ENCODE results near the gene GLTP.

GLTP gene

GRCh38 chr12:109828754-109829511 is 51.4 kb downstream of the GLTP start:
- no peak for TF ChIP-seq EZH2phosphoT487 (IDR thresholded peaks at IDR 0.05; ENCODE audit: borderline replicate concordance, low read length)
- no peak for TF ChIP-seq CTCF (IDR thresholded peaks at IDR 0.05; ENCODE audit: low read depth, low read length, poor library complexity, severe bottlenecking)
- Histone ChIP-seq H3K4me3 (ENCODE audit: low read length) (no peak overlapping the region), H3K27me3 (ENCODE audit: control insufficient read depth, low read length) (peaks cover 9% of the 10 kb centered on the region), H3K9me2 (replicated peaks; ENCODE audit: control insufficient read depth, low read length) (no peaks in the 10 kb centered on the region), H3K4me2 (ENCODE audit: low read length) (no peak overlapping the region), H3K27ac (ENCODE audit: low read depth, low read length) (no peak overlapping the region), H3F3A (ENCODE audit: control insufficient read depth, insufficient read depth) (no peaks in the 10 kb centered on the region), H3K79me2 (ENCODE audit: control insufficient read depth, low read length) (no peaks in the 10 kb centered on the region), H3K4me1 (ENCODE audit: control insufficient read depth, low read length) (no peaks in the 10 kb centered on the region), H4K20me1 (ENCODE audit: control insufficient read depth, insufficient read depth, low read depth, low read length) (no peaks in the 10 kb centered on the region), H3K9me3 (ENCODE audit: control insufficient read depth, insufficient read depth, low read length) (no peaks in the 10 kb centered on the region), H3K36me3 (ENCODE audit: control insufficient read depth, low read length) (no peaks in the 10 kb centered on the region)

GRCh38 chr12:109827566-109828550 is 52.5 kb downstream of the GLTP start:
- no peaks in the 10 kb centered on the region for H3K9me2 ChIP-seq (replicated peaks; ENCODE audit: control insufficient read depth, low read length)
- H3K36me3 ChIP-seq (ENCODE audit: control insufficient read depth, low read length): no peaks in the 10 kb centered on the region
- no peaks in the 10 kb centered on the region for H3K9me3 ChIP-seq (ENCODE audit: control insufficient read depth, insufficient read depth, low read length)
- no peak overlapping the region for H3K4me2 ChIP-seq (ENCODE audit: low read length)
- H3K27me3 ChIP-seq (ENCODE audit: control insufficient read depth, low read length): peaks cover 9% of the 10 kb centered on the region
- no peaks in the 10 kb centered on the region for H4K20me1 ChIP-seq (ENCODE audit: control insufficient read depth, insufficient read depth, low read depth, low read length)
- H3K27ac ChIP-seq (ENCODE audit: low read depth, low read length): no peak overlapping the region
- H3K79me2 ChIP-seq (ENCODE audit: control insufficient read depth, low read length): no peaks in the 10 kb centered on the region
- no peak overlapping the region for H3K4me3 ChIP-seq (ENCODE audit: low read length)
- no peak for TF ChIP-seq CTCF (IDR thresholded peaks at IDR 0.05; ENCODE audit: low read depth, low read length, poor library complexity, severe bottlenecking)
- no peak for TF ChIP-seq EZH2phosphoT487 (IDR thresholded peaks at IDR 0.05; ENCODE audit: borderline replicate concordance, low read length)
- no peaks in the 10 kb centered on the region for H3F3A ChIP-seq (ENCODE audit: control insufficient read depth, insufficient read depth)
- H3K4me1 ChIP-seq (ENCODE audit: control insufficient read depth, low read length): no peaks in the 10 kb centered on the region

- H3K36me3 ChIP-seq (ENCODE audit: control insufficient read depth, low read length): no peaks in the 10 kb centered on the region
- no peak for TF ChIP-seq EZH2phosphoT487 (IDR thresholded peaks at IDR 0.05; ENCODE audit: borderline replicate concordance, low read length)
- TF ChIP-seq CTCF (IDR thresholded peaks at IDR 0.05; ENCODE audit: low read depth, low read length, poor library complexity, severe bottlenecking): no peak
- H3K4me3 ChIP-seq (ENCODE audit: low read length): no peak overlapping the region
- H3K79me2 ChIP-seq (ENCODE audit: control insufficient read depth, low read length): no peaks in the 10 kb centered on the region
- no peaks in the 10 kb centered on the region for H3K4me1 ChIP-seq (ENCODE audit: control insufficient read depth, low read length)
- H3K27ac ChIP-seq (ENCODE audit: low read depth, low read length): no peak overlapping the region
- H3K9me3 ChIP-seq (ENCODE audit: control insufficient read depth, insufficient read depth, low read length): no peaks in the 10 kb centered on the region
- no peaks in the 10 kb centered on the region for H3K9me2 ChIP-seq (replicated peaks; ENCODE audit: control insufficient read depth, low read length)
- H3K4me2 ChIP-seq (ENCODE audit: low read length): no peak overlapping the region
- peaks cover 9% of the 10 kb centered on the region for H3K27me3 ChIP-seq (ENCODE audit: control insufficient read depth, low read length)
- no peaks in the 10 kb centered on the region for H4K20me1 ChIP-seq (ENCODE audit: control insufficient read depth, insufficient read depth, low read depth, low read length)
- H3F3A ChIP-seq (ENCODE audit: control insufficient read depth, insufficient read depth): no peaks in the 10 kb centered on the region
Observed at GRCh38 chr12:109827080-109827479, 53.3 kb downstream of the GLTP start.
